Fibroblast of lung (primary cell): Measurements from ENCODE around the gene DAB1. TPM values are rescaled to one million over a fixed set of nuclear protein-coding genes. Genes with fewer than 3 reads are reported as not detected.

Source experiments
- DNase-seq, 2 donors: peaks; one replicate each; pipeline versions ENCODE4 v3.0.0 to v3.0.0-alpha.2; 2010; ENCODE audit warnings: low read depth in 2 of 2
- H2AFZ ChIP-seq: 2 replicates; pipeline ENCODE4 v1.5.1; 2012; ENCODE audit warnings: low read length, control low read depth, inconsistent platforms
- H3K27ac ChIP-seq: 2 replicates; pipeline ENCODE4 v1.5.1; 2011; ENCODE audit warnings: low read length, control low read depth; ENCODE audit not compliant: insufficient read depth
- H3K27me3 ChIP-seq: 2 replicates; pipeline ENCODE4 v1.5.1; 2011; ENCODE audit warnings: mild to moderate bottlenecking, low read length; ENCODE audit not compliant: control insufficient read depth, insufficient read depth
- H3K36me3 ChIP-seq: 2 replicates; pipeline ENCODE4 v1.5.1; 2011; ENCODE audit warnings: low read length; ENCODE audit not compliant: control insufficient read depth, insufficient read depth
- H3K4me1 ChIP-seq: 2 replicates; pipeline ENCODE4 v1.5.1; 2011; ENCODE audit warnings: low read length; ENCODE audit not compliant: control insufficient read depth, insufficient read depth; ENCODE audit errors: extremely low read depth
- H3K4me2 ChIP-seq: 2 replicates; pipeline ENCODE4 v1.5.1; 2011; ENCODE audit warnings: low read length, control low read depth; ENCODE audit not compliant: insufficient read depth; ENCODE audit errors: extremely low read depth
- H3K4me3 ChIP-seq, 4 experiments: fragments of 200-600 bp in 1 of 4; sonication (generic) in 1 of 4; replicated peaks in 1 of 4; 2 replicates each; pipeline ENCODE4 v1.5.1; 2011 to 2016; ENCODE audit warnings: low read length in 4 of 4, low read depth in 3 of 4, mild to moderate bottlenecking in 3 of 4, control low read depth in 2 of 4, inconsistent platforms in 1 of 4, mixed read lengths in 1 of 4; ENCODE audit not compliant: insufficient read depth in 1 of 4; ENCODE audit errors: control extremely low read depth in 1 of 4
- H3K79me2 ChIP-seq: 2 replicates; pipeline ENCODE4 v1.5.1; 2012; ENCODE audit warnings: mild to moderate bottlenecking, low read length, inconsistent platforms; ENCODE audit not compliant: control insufficient read depth, insufficient read depth
- H3K9ac ChIP-seq: 2 replicates; pipeline ENCODE4 v1.5.1; 2011; ENCODE audit warnings: mild to moderate bottlenecking, low read length, control low read depth; ENCODE audit not compliant: insufficient read depth
- H3K9me3 ChIP-seq: 2 replicates; pipeline ENCODE4 v1.5.1; 2012; ENCODE audit warnings: low read depth, low read length; ENCODE audit not compliant: control insufficient read depth, insufficient read depth
- H4K20me1 ChIP-seq: 2 replicates; pipeline ENCODE4 v1.5.1; 2011; ENCODE audit warnings: low read length; ENCODE audit not compliant: control insufficient read depth, insufficient read depth; ENCODE audit errors: extremely low read depth
- CTCF ChIP-seq, 2 donors: IDR thresholded peaks in 1 of 2; conservative IDR thresholded peaks in 1 of 2; 1 replicate in 1 of 2; 2 replicates in 1 of 2; pipeline ENCODE4 v1.5.1; 2011 to 2012; ENCODE audit warnings: low read length in 2 of 2, control low read depth in 1 of 2, inconsistent platforms in 1 of 2, low read depth in 1 of 2, mild to moderate bottlenecking in 1 of 2
- EZH2 ChIP-seq: IDR thresholded peaks from 2 replicates; pipeline ENCODE4 v1.5.1; 2012; ENCODE audit warnings: low read length, control low read depth, mild to moderate bottlenecking; ENCODE audit errors: missing control alignments
- polyA plus RNA-seq, 2 donors: library from polyadenylated mRNA; depleted of rRNA in 1 of 2; stranded (reverse) in 1 of 2; unstranded in 1 of 2; fragments of >200 nt; gene quantifications; 2 replicates each; pipeline ENCODE4 v1.2.1, GENCODE V29; 2011 to 2012; ENCODE audit warnings: missing spikeins in 1 of 2
- total RNA-seq: library from RNA; depleted of rRNA; stranded (reverse); fragments of >200 nt; gene quantifications from 2 replicates; pipeline ENCODE4 v1.2.1, GENCODE V29; 2014

Gene DAB1
- total and polyA plus RNA-seq, 2 donors (not counting 1 experiment from before 2014, with no cell fraction given) = 0.17 to 2.0 TPM

- Histone ChIP-seq H4K20me1 (no peaks in the 10 kb centered on the region), H3K36me3 (no peaks in the 10 kb centered on the region), H3K9ac (no peak overlapping the region), H3K4me1 (no peaks in the 10 kb centered on the region), H3K27me3 (no peaks in the 10 kb centered on the region), H3K4me2 (no peak overlapping the region), H3K27ac (no peak overlapping the region), H3K4me3 (no peak overlapping the region), H3K79me2 (no peaks in the 10 kb centered on the region), H2AFZ (no peak overlapping the region), H3K9me3 (no peaks in the 10 kb centered on the region)
- TF ChIP-seq EZH2 = no peak
- TF ChIP-seq CTCF (conservative IDR thresholded peaks at IDR 0.05 in 1 of 2, IDR thresholded peaks at IDR 0.05 in 1 of 2; ENCODE audit: low read depth in 1 of 2, low read length in 2 of 2) = no peak
- DNase-seq = no peak
Measured at GRCh38 chr1:57309630-57310029, 114.2 kb downstream of the DAB1 start.

DNA sequence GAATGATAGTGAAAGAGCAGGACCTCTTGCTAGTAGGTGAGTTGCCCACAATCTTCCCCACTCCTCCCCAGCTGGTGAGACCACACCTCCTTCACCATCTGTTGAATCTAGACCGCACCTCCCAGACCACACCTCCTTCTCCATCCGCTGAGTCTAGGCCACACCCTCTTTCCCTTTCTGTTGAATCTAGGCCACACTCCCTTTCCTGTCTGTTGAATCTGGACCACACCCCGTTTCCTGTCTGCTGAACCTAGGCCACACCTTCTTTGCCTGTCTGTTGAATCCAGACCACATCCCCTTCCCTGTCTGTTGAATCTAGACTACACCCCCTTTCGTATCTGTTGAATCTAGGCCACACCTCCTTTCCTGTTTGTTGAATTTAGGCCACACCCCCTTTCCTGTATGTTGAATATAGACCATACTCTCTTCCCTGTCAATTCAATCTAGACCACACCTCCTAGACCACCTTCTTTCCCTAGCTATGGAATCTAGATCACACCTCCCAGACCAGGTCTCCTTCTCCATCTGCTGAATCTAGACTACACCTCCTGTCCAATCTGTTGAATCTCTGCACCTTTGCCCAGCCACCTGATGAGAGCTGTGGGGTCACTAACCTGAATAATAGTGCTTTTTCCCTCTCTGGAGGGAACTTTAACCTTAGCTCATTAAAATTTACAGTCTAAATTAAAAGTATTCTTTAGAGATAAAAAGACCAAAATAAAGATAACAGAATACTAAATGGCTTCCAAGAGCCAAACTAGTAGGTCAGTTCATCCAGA lies 116.3 kb downstream of the DAB1 start:
- no peak overlapping the region for H2AFZ ChIP-seq
- no peaks in the 10 kb centered on the region for H3K79me2 ChIP-seq
- H3K4me3 ChIP-seq = no peak overlapping the region
- H3K27me3 ChIP-seq = no peaks in the 10 kb centered on the region
- no peaks in the 10 kb centered on the region for H4K20me1 ChIP-seq
- H3K27ac ChIP-seq = no peak overlapping the region
- DNase-seq = no peak
- TF ChIP-seq EZH2 (no peak), CTCF (conservative IDR thresholded peaks at IDR 0.05 in 1 of 2, IDR thresholded peaks at IDR 0.05 in 1 of 2; ENCODE audit: low read depth in 1 of 2, low read length in 2 of 2) (no peak)
- H3K9ac ChIP-seq = no peak overlapping the region
- H3K4me1 ChIP-seq = no peaks in the 10 kb centered on the region
- H3K36me3 ChIP-seq = no peaks in the 10 kb centered on the region
- H3K4me2 ChIP-seq = no peak overlapping the region
- no peaks in the 10 kb centered on the region for H3K9me3 ChIP-seq

DNA sequence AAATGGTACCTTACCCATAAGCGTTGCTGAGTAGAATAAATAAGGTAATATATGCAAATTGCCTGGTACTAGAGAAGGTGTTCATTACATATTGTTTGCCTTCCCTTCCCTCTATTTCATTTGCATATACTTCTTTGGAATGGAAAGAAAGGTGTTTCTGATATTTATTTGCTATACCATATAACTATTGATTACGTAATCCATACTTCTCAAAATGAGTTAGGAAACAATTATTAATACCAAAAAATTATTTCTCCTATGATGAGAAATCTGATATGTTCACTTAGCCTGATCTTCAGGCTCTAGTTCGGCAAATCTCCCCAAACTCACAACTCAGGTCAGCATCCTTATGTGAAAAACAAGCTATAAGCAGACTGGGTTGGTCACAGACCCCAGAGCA lies 119.3 kb downstream of the DAB1 start:
- no peak for DNase-seq
- no peak overlapping the region for H3K4me3 ChIP-seq
- H3K27ac ChIP-seq = no peak overlapping the region
- H3K27me3 ChIP-seq = no peaks in the 10 kb centered on the region
- TF ChIP-seq EZH2 (no peak), CTCF (conservative IDR thresholded peaks at IDR 0.05 in 1 of 2, IDR thresholded peaks at IDR 0.05 in 1 of 2; ENCODE audit: low read depth in 1 of 2, low read length in 2 of 2) (no peak)
- no peaks in the 10 kb centered on the region for H3K36me3 ChIP-seq
- H3K4me1 ChIP-seq = no peaks in the 10 kb centered on the region
- no peak overlapping the region for H3K9ac ChIP-seq
- no peaks in the 10 kb centered on the region for H3K9me3 ChIP-seq
- no peaks in the 10 kb centered on the region for H3K79me2 ChIP-seq
- H2AFZ ChIP-seq = no peak overlapping the region
- no peak overlapping the region for H3K4me2 ChIP-seq
- H4K20me1 ChIP-seq = no peaks in the 10 kb centered on the region
